ENCODE measurements around the gene RCE1.

DNA sequence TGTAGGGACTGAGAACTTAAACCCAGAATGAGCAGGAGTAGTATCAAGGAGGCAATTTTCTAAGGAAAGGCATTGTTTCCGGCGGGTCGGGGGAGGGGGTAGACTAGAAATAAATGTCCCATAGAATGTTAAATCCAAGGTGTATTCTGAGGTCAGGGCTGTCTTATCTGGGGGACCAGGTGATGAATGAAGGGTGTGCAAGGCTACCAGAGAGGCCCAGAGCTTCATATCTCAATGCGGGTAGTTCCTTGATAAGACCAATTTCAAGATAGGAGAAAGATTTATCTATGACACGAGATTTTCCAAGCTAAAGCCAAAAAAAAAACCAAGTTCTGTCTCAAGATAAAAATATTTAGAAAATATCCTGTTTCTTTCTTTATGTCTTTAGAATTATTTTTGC is 8.3 kb upstream of the RCE1 start:
- TF ChIP-seq, protein P1, sequence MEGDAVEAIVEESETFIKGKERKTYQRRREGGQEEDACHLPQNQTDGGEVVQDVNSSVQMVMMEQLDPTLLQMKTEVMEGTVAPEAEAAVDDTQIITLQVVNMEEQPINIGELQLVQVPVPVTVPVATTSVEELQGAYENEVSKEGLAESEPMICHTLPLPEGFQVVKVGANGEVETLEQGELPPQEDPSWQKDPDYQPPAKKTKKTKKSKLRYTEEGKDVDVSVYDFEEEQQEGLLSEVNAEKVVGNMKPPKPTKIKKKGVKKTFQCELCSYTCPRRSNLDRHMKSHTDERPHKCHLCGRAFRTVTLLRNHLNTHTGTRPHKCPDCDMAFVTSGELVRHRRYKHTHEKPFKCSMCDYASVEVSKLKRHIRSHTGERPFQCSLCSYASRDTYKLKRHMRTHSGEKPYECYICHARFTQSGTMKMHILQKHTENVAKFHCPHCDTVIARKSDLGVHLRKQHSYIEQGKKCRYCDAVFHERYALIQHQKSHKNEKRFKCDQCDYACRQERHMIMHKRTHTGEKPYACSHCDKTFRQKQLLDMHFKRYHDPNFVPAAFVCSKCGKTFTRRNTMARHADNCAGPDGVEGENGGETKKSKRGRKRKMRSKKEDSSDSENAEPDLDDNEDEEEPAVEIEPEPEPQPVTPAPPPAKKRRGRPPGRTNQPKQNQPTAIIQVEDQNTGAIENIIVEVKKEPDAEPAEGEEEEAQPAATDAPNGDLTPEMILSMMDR (conservative IDR thresholded peaks at IDR 0.05; ENCODE audit: low read depth, low read length): no peak
- TF ChIP-seq EZH2 (IDR thresholded peaks at IDR 0.05; ENCODE audit: borderline replicate concordance, low read depth, low read length, poor library complexity, severe bottlenecking): no peak

All from A673 (cell line).